Measurements from ENCODE around the gene CNTN4.

GRCh38 chr3:3107181-3107580 lies 1008.5 kb downstream of the CNTN4 start:
- TF ChIP-seq CHD1 (IDR thresholded peaks at IDR 0.05; ENCODE audit: low read depth, low read length), result no peak
- no peak for TF ChIP-seq KDM1A (IDR thresholded peaks at IDR 0.05; ENCODE audit: borderline replicate concordance, low read length)
- TF ChIP-seq CTCF (IDR thresholded peaks at IDR 0.05; ENCODE audit: control extremely low read depth in 1 of 3, insufficient read depth in 1 of 3, low read depth in 1 of 3, low read length in 3 of 3), result no peak
- TF ChIP-seq TCF12 (IDR thresholded peaks at IDR 0.05; ENCODE audit: low read depth, low read length), result no peak
- no peak for TF ChIP-seq EP300 (IDR thresholded peaks at IDR 0.05; ENCODE audit: borderline replicate concordance in 1 of 2, low read depth in 2 of 2, low read length in 2 of 2)
- no peak for TF ChIP-seq POU5F1 (IDR thresholded peaks at IDR 0.05; ENCODE audit: low read depth, low read length)
- TF ChIP-seq CBX5 (IDR thresholded peaks at IDR 0.05; ENCODE audit: low read depth, low read length), result no peak
- no peak for TF ChIP-seq USF2 (IDR thresholded peaks at IDR 0.05; ENCODE audit: low read length)
- TF ChIP-seq SUZ12 (IDR thresholded peaks at IDR 0.05; ENCODE audit: low read length), result no peak
- TF ChIP-seq MAX (IDR thresholded peaks at IDR 0.05), result no peak
- no peak for TF ChIP-seq TAF1 (IDR thresholded peaks at IDR 0.05; ENCODE audit: low read depth, low read length)
- no peak for TF ChIP-seq CREB1 (IDR thresholded peaks at IDR 0.05)
